ENCODE results near the gene FAM3C.

FAM3C gene

GRCh38 chr7:121410829-121411596 lies 14.9 kb upstream of the FAM3C start:
- no peak for DNase-seq

- DNase-seq, result no peak
These were observed 10.8 kb upstream of the FAM3C start for GRCh38 chr7:121406944-121407343.

- no peak for DNase-seq
These were observed 10.4 kb upstream of the FAM3C start for GRCh38 chr7:121406461-121406860.

GRCh38 chr7:121404348-121404747 lies 8.2 kb upstream of the FAM3C start:
- no peak for DNase-seq

- DNase-seq, result no peak
These were observed 6.6 kb upstream of the FAM3C start for GRCh38 chr7:121402701-121403100.

GRCh38 chr7:121401896-121402295 lies 5.8 kb upstream of the FAM3C start:
- no peak for DNase-seq

GRCh38 chr7:121398246-121398645 lies 2.1 kb upstream of the FAM3C start:
- no peak for DNase-seq

GRCh38 chr7:121397822-121398221 lies 1.7 kb upstream of the FAM3C start:
- no peak for DNase-seq

- no peak for DNase-seq
These were observed 1.3 kb upstream of the FAM3C start for GRCh38 chr7:121397361-121397760.

GRCh38 chr7:121395494-121395960 lies 581 bp downstream of the FAM3C start:
- peak; percentile 42 to 49 for DNase-seq

GRCh38 chr7:121394709-121395140 lies 1.4 kb downstream of the FAM3C start:
- no peak for DNase-seq

- no peak for DNase-seq
These were observed 3.1 kb downstream of the FAM3C start for GRCh38 chr7:121393005-121393366.

GRCh38 chr7:121392277-121393004 lies 3.7 kb downstream of the FAM3C start:
- no peak for DNase-seq

GRCh38 chr7:121391686-121392085 lies 4.4 kb downstream of the FAM3C start:
- DNase-seq, result no peak

GRCh38 chr7:121390617-121391016 lies 5.5 kb downstream of the FAM3C start:
- no peak for DNase-seq

- DNase-seq, result no peak
These were observed 6.0 kb downstream of the FAM3C start for GRCh38 chr7:121390109-121390508.

GRCh38 chr7:121388950-121389349 lies 7.2 kb downstream of the FAM3C start:
- no peak for DNase-seq

GRCh38 chr7:121385800-121386179 lies 10.3 kb downstream of the FAM3C start:
- DNase-seq, result no peak

GRCh38 chr7:121385056-121385799 lies 10.9 kb downstream of the FAM3C start:
- DNase-seq, result no peak

GRCh38 chr7:121384265-121384664 lies 11.8 kb downstream of the FAM3C start:
- DNase-seq, result no peak

- DNase-seq, result no peak
These were observed 12.7 kb downstream of the FAM3C start for GRCh38 chr7:121383235-121383910.

- no peak for DNase-seq
These were observed 13.6 kb downstream of the FAM3C start for GRCh38 chr7:121382473-121382872.

GRCh38 chr7:121379930-121380329 lies 16.2 kb downstream of the FAM3C start:
- DNase-seq, result no peak
